Breast epithelium (tissue), 4 donors: ENCODE data around the gene STIM1. TPM values are rescaled to one million over a fixed set of nuclear protein-coding genes. Genes with fewer than 3 reads are reported as not detected.

Experiments used
- DNase-seq, 2 donors: peaks; one replicate each; pipeline ENCODE4 v3.0.0-alpha.2; 2019; ENCODE audit warnings: low spot score in 2 of 2
- H3K27ac ChIP-seq, 2 donors: fragments of 200-600 bp; sonication (generic) in 1 of 2; one replicate each; pipeline ENCODE4 v1.5.1; 2016 to 2019; ENCODE audit warnings: mild to moderate bottlenecking in 1 of 2
- H3K27me3 ChIP-seq, 2 donors: fragments of 200-600 bp; sonication (generic) in 1 of 2; one replicate each; pipeline versions ENCODE4 v1.5.1 to v1.6.0; 2017 to 2019; ENCODE audit warnings: control low read depth in 1 of 2, mild to moderate bottlenecking in 1 of 2
- H3K36me3 ChIP-seq: fragments of 200-600 bp; one replicate; pipeline ENCODE4 v1.5.1; 2019
- H3K4me1 ChIP-seq, 2 donors: fragments of 200-600 bp; sonication (generic); one replicate each; pipeline ENCODE4 v1.5.1; 2016 to 2019; ENCODE audit warnings: control low read depth in 1 of 2
- H3K4me3 ChIP-seq, 3 donors: fragments of 200-600 bp; sonication (generic); 1 replicate in 2 of 3; 2 replicates in 1 of 3; pipeline ENCODE4 v1.5.1; 2016 to 2019; ENCODE audit warnings: mild to moderate bottlenecking in 3 of 3, moderate library complexity in 2 of 3
- H3K9me3 ChIP-seq, 2 donors: fragments of 200-600 bp; sonication (generic) in 1 of 2; one replicate each; pipeline ENCODE4 v1.5.1; 2016 to 2019; ENCODE audit warnings: control low read depth in 1 of 2
- POLR2A ChIP-seq: fragments of 450-650 bp; IDR thresholded peaks from one replicate; pipeline ENCODE4 v1.6.1; 2016; ENCODE audit warnings: antibody characterized with exemption, mild to moderate bottlenecking, moderate library complexity
- POLR2AphosphoS5 ChIP-seq, 3 donors: sonication (generic); formaldehyde crosslinking; IDR thresholded peaks; one replicate each; pipeline ENCODE4 v1.6.1; 2017; ENCODE audit warnings: antibody characterized with exemption in 3 of 3
- intact Hi-C: fragments of 100-400 bp; cut with DNase I; formaldehyde crosslinking; loops from one replicate; pipeline ENCODE4 v1.15.1; 2023; ENCODE audit warnings: low total_unique reads
- total RNA-seq, 3 donors: library from RNA; depleted of rRNA; stranded (reverse); fragments of >200 nt; gene quantifications; one replicate each; pipeline ENCODE4 v1.1.0, GENCODE V29; 2016
- TF ChIP-seq, protein P1 (sequence below), 3 donors: fragments of 450-650 bp; IDR thresholded peaks; one replicate each; pipeline ENCODE4 v1.5.1; 2016 to 2017; ENCODE audit warnings: antibody characterized with exemption in 3 of 3, mild to moderate bottlenecking in 3 of 3, moderate library complexity in 3 of 3

STIM1 gene
- total RNA-seq, 3 donors from 2014 or later = 44.2 to 68.2 (median 47.9) TPM

DNA sequence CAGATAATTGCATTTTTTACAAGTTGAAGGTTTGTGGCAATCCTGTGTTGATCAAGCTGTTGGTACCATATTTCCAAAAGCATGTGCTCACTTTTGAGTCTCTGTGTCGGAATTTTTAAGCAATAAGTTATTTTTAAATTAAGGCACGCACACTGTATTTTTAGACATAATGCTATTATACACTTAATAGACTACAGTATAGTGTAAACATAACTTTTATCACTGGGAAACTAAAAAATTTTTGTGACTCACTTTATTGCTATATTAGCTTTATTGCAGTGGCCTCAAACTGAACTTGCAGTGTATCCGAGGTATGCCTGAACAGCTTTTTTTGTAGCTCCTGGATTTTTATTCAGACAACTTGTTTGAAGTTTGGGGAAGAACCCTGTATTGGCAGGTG lies 207.9 kb downstream of the STIM1 start:
- no peak for DNase-seq
- Histone ChIP-seq H3K4me1 (no peaks in the 10 kb centered on the region), H3K4me3 (no peak overlapping the region), H3K27ac (no peak overlapping the region), H3K36me3 (no peaks in the 10 kb centered on the region), H3K27me3 (no peaks in the 10 kb centered on the region), H3K9me3 (no peaks in the 10 kb centered on the region)
- TF ChIP-seq, protein P1, sequence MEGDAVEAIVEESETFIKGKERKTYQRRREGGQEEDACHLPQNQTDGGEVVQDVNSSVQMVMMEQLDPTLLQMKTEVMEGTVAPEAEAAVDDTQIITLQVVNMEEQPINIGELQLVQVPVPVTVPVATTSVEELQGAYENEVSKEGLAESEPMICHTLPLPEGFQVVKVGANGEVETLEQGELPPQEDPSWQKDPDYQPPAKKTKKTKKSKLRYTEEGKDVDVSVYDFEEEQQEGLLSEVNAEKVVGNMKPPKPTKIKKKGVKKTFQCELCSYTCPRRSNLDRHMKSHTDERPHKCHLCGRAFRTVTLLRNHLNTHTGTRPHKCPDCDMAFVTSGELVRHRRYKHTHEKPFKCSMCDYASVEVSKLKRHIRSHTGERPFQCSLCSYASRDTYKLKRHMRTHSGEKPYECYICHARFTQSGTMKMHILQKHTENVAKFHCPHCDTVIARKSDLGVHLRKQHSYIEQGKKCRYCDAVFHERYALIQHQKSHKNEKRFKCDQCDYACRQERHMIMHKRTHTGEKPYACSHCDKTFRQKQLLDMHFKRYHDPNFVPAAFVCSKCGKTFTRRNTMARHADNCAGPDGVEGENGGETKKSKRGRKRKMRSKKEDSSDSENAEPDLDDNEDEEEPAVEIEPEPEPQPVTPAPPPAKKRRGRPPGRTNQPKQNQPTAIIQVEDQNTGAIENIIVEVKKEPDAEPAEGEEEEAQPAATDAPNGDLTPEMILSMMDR (IDR thresholded peaks at IDR 0.05) = no peak
- intact Hi-C loops = no loop called here

DNA sequence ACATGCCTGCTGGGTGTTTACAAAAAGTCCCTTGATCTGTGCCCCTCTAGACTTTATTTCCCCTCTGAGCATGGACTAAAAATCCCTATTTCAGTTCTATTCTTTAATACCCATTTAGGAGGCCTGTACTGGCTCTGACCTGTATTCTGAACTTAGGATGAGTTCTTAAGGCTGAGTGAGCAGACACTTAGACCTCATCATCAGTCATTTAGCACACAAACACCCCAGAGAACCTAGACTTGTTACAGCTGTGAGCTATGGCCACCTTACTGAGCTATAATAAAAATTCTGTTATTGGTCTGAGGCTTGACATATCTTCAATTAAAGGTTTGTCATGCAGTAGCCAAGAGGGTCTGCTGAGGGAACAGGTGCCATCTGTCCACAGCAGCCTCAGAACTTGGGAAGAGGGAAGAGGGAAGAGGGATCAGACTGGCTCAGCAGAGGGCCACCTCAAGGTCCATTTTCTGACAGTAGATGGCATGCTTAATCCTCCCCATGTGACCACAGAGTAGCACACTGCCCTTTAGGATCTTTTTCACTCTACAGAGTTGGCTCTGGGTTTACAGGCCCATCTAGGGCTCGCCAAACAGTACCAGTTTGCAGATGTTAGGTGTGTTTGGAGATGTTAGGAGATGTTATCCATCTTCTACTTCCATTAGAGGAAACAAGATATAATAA lies 209.0 kb downstream of the STIM1 start:
- Histone ChIP-seq H3K9me3 (no peaks in the 10 kb centered on the region), H3K27ac (peak overlapping the region in 1 of 2 donors; percentile 8), H3K4me3 (no peak overlapping the region), H3K36me3 (no peaks in the 10 kb centered on the region), H3K4me1 (no peaks in the 10 kb centered on the region), H3K27me3 (no peaks in the 10 kb centered on the region)
- intact Hi-C loops = no loop called here
- no peak for DNase-seq
- TF ChIP-seq POLR2A (no peak), POLR2AphosphoS5 (IDR thresholded peaks at IDR 0.05) (no peak)
- TF ChIP-seq, protein P1 (IDR thresholded peaks at IDR 0.05) = no peak

DNA sequence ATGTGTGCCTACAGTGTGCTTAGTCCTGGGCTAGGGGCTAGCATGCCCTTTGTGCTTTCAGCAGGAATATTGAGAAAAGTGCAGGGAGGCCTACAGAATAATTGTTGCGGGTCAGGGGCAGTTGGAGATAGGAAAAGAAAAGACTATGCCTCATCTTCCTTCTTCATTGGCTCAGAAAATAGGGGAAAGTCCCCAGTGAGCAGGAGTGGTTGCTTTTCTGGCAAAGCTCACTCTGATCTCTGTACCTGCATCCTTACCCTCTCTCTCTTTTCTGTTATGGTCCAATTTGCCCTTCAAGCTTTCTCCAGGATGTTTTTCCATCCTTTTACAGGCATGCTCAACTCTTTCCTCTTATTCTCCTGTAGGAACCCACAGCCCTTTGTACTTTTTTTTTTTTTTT lies 209.6 kb downstream of the STIM1 start:
- TF ChIP-seq, protein P1 (IDR thresholded peaks at IDR 0.05) = no peak
- TF ChIP-seq POLR2AphosphoS5 (IDR thresholded peaks at IDR 0.05) (no peak), POLR2A (no peak)
- no peaks in the 10 kb centered on the region for H3K4me1 ChIP-seq
- no peak overlapping the region for H3K4me3 ChIP-seq
- H3K27me3 ChIP-seq = no peaks in the 10 kb centered on the region
- H3K27ac ChIP-seq = no peak overlapping the region
- intact Hi-C loops = loop anchor here (5.0 kb wide), 1 partner anchor 208 kb away; the partner anchor contains the start of gene STIM1
- no peak for DNase-seq
- no peaks in the 10 kb centered on the region for H3K36me3 ChIP-seq
- no peaks in the 10 kb centered on the region for H3K9me3 ChIP-seq

DNA sequence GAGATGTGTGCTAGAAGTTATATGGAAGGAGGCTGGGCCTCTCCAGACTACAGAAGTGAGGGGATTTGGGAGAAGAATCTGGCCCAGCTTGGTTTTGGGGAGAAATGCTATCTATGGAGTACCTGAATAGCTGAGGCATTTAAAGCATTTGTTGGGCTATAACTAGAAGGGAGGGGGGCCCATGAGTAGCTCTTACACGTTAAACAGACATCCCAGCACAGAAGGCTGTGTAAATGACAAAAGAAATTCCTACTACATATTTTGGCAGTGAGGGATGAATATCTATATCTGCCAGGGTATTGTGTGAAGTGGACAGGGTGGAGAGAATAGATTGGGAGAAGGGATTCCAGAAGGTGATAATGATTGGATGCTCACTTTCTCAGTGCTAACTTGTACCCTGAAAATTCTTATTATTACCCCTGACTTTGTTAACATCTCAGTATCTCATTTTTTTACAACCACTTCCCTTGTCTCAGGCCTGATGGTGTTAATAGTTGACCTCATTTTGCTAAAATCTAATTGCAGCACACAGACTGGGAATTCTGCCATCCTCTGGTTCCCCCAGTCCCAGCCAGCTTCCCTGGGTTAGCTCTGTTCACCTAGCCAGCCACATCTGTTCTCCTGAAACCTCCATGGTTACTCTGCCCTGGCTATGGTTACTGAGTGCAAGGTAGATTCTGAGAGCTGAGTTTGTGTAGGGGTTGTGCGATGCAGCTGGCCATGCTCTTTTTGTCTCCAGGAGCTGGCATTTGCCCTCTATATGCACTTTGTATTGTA lies 210.3 kb downstream of the STIM1 start:
- H3K9me3 ChIP-seq = no peaks in the 10 kb centered on the region
- H3K4me1 ChIP-seq = no peaks in the 10 kb centered on the region
- no peak overlapping the region for H3K4me3 ChIP-seq
- no peaks in the 10 kb centered on the region for H3K36me3 ChIP-seq
- DNase-seq = no peak
- H3K27me3 ChIP-seq = no peaks in the 10 kb centered on the region
- TF ChIP-seq, protein P1 (IDR thresholded peaks at IDR 0.05) = no peak
- no peak for TF ChIP-seq POLR2A
- no peak for TF ChIP-seq POLR2AphosphoS5 (IDR thresholded peaks at IDR 0.05)
- intact Hi-C loops = loop anchor here (5.0 kb wide), 1 partner anchor 208 kb away; the partner anchor contains the start of gene STIM1
- peak overlapping the region in 1 of 2 donors; percentile 23 for H3K27ac ChIP-seq

DNA sequence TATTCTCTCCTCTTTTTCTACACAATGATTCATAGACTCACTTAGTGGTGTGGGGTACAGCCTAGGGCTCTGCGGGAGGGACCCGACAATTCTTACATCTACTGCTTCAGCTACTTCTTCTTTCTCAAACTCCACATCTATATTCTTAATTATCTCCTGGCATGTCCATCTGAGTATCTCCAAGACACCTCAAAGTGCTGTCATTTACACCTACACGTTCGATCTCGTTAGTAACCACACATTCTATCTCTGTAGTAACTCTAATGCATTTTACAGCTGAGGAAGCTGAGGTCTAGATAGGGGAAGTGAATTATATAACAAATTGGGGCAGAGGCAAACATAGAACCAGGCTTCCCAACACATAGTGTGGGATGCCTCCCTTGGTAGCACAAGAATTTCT lies 211.4 kb downstream of the STIM1 start:
- Histone ChIP-seq H3K36me3 (no peaks in the 10 kb centered on the region), H3K4me3 (no peak overlapping the region), H3K27me3 (no peaks in the 10 kb centered on the region), H3K9me3 (no peaks in the 10 kb centered on the region), H3K4me1 (no peaks in the 10 kb centered on the region), H3K27ac (no peak overlapping the region)
- no peak for DNase-seq
- no peak for TF ChIP-seq POLR2A
- no peak for TF ChIP-seq POLR2AphosphoS5 (IDR thresholded peaks at IDR 0.05)
- TF ChIP-seq, protein P1 (IDR thresholded peaks at IDR 0.05) = no peak
- intact Hi-C loops = loop anchor here (5.0 kb wide), 1 partner anchor 210 kb away; the partner anchor contains the start of gene STIM1
